GM12874 (cell line): Measurements from ENCODE around the gene RPL3.

ENCODE experiments used
- TF ChIP-seq, protein P1 (sequence below): IDR thresholded peaks from 2 replicates; pipeline ENCODE4 v1.5.1; 2011; ENCODE audit warnings: low read depth, mild to moderate bottlenecking, control low read depth, low read length, moderate library complexity; ENCODE audit not compliant: insufficient read depth

RPL3 gene

DNA sequence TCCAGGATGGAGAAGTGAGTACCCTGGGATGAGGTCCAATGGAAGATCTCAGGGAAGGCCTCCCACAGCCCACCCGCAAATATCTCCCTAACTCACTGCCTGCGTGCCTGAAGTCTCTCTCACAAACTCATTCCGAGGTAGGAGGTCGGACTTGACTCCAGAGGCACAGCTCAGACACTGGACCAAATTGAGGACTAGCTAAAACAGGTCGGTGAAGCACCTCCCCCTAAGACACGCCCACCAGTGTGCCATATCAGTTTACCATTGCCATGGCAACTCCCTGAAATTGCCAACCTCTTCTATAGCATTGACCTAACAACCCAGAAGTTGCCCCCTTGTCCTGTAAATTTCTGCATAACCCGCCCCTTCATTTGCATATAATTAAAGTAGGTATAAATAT is 17.5 kb downstream of the RPL3 start:
- TF ChIP-seq, protein P1, sequence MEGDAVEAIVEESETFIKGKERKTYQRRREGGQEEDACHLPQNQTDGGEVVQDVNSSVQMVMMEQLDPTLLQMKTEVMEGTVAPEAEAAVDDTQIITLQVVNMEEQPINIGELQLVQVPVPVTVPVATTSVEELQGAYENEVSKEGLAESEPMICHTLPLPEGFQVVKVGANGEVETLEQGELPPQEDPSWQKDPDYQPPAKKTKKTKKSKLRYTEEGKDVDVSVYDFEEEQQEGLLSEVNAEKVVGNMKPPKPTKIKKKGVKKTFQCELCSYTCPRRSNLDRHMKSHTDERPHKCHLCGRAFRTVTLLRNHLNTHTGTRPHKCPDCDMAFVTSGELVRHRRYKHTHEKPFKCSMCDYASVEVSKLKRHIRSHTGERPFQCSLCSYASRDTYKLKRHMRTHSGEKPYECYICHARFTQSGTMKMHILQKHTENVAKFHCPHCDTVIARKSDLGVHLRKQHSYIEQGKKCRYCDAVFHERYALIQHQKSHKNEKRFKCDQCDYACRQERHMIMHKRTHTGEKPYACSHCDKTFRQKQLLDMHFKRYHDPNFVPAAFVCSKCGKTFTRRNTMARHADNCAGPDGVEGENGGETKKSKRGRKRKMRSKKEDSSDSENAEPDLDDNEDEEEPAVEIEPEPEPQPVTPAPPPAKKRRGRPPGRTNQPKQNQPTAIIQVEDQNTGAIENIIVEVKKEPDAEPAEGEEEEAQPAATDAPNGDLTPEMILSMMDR: no peak

DNA sequence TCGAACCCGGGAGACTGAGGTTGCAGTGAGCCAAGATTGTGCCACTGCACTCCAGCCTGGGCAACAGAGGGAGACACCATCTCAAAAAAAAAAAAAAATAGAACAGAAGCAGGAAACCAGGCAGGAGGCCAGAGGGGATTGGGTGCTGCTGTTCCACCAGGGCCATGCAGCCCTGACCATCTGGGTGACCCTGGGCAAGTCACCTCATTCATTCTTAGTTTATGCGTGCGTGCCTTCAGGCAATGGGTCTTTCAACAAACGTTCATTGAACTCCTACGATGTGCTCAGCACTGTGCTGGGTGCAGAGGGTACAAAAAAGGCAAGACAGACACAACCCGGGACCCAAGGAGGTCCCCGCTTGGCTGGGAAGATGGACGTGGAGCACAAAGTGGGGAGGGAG is 18.3 kb downstream of the RPL3 start:
- TF ChIP-seq, protein P1: no peak

DNA sequence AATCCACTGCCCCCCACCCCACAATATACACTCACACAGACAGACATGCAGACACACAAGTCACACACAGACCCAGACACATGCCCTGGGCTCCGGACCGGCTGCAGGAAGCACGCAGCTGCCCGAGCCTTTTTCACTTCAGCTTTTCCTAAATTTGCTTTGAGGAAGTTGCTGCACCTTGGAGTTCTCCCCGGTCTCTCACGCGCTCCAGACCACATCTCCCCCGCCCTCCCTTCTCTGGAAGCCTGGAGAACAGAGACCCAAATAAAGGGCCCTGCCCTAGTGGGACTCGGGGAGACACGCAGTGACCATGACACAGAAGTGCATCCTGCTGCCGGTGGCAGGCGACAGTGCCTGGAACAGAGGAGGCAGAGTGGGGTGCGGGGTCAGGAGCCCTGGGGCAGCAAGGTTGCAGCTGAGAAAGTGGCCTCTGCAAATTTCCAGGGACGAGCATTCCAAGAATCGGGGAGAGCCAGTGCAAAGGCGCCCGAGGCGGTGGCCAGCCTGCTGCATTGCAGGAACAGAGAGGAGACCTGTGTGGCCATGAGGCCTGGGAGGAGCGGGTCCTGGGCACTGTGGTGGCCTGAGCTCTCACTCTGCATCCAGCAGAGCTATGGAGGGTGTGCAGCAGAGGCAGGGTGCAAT is 19.1 kb downstream of the RPL3 start:
- TF ChIP-seq, protein P1: no peak

DNA sequence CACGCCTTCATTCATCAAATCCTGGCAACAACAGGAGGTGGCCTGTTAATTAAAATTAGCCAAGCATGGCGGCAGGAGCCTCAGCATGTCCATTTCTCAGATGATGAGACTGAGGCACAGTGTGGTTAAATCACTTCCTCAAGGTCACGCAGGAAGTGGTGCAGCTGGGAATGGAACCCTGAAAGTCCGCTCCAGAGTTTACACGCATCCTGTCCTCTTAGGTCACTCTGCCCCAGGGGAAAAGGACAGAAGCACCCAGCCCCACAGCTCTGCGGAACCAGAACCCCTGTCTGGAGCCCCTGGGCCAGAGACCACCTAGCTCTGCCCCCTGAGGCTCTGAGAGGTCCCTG is 19.6 kb downstream of the RPL3 start:
- TF ChIP-seq, protein P1: no peak

DNA sequence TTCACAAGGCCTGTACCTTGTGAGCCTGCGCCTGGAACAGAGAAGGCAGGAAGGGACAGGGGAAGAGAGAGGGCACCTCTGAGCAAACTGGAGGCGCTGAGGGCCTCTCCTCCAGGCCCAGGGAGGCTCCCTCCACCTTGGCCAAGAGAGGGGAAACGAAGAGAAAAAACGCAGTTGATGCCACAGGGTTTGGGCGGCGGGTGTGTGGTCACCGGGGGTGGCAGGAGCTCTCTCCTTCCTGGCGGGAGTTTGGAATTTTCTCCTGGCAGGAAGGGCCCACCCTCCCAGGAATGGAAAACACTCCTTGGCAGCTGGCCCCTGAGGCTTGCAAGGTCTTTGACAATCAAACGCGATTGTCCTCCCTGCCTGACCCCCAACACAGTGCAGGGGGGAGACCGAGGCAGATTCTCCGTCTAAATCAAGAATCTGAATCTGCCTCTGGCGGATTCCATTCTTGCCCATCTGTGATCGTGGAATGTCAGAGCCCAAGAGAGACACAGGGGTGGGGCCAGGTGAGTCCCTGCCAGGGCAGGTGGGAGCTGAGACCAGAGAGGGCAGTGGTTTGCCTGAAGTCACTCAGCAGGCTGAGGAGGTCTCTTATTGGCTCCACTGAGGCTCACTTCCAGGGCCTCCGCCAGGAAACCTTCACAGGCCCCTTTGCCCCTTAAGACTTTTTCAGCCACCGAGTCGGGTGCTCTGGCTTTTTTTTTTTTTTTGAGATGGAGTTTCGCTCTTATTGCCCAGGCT is 21.0 kb downstream of the RPL3 start:
- TF ChIP-seq, protein P1: no peak

DNA sequence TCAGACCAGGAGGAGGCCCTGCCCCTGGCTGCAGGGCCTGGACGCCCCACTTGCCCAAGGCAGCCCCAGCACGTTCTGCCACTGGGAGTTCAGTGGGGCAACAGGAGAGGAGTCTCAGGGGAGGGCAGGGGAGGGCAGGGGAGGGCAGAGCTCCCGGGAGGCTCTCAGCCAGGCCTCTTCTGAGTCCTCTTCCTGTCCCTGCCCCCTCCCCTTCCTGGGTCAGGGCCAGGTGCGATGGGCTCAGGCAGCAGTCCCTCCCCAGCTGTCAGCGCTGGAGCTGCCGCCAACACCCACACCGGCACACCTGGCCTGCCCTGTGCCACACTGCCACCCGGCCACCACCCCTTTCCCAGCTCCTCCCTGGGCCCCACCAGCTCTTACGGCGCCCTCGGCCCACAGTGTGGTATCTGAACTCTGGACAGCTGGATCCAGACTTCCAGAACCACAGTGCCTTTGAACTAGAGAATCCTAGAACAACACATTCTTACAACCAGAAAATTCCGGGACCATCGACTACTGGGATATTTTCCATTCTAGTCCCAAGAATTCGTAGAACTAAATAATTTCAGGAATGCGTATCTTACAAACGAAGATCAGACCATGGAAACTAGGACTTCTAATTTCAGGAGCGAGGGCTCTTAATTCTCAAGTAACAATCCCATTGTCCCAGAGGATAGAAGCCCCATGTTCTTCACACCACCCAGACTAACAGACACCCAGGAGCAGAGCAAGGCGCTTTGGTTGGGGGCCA is 21.8 kb downstream of the RPL3 start:
- TF ChIP-seq, protein P1: no peak

DNA sequence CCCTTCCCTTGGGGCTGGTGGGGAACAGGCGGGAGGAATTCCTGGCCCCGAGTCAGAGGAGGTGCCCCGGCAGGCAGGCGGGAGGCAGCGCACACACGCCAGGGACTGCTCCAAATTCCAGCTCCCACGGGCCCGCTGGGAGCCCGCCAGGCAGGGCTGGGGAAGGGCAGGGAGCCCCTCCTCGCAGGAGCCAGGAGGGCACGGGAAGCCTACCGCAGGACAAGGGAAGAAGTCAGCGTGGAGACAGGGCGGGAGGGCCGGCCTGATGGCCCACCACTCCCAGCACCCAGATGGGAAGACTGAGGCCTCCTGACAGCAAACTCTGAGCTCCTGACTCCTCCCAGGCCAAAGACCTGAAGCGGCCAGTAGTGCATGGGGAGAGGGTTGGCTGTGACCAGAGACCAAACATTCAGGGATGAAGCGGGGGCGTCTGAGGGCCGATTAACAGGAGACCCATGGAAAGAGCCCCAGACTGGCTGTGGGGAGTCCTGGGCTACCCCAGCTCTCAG is 22.4 kb downstream of the RPL3 start:
- TF ChIP-seq, protein P1: no peak
